Measurements from ENCODE around the gene RASGEF1B.

DNA sequence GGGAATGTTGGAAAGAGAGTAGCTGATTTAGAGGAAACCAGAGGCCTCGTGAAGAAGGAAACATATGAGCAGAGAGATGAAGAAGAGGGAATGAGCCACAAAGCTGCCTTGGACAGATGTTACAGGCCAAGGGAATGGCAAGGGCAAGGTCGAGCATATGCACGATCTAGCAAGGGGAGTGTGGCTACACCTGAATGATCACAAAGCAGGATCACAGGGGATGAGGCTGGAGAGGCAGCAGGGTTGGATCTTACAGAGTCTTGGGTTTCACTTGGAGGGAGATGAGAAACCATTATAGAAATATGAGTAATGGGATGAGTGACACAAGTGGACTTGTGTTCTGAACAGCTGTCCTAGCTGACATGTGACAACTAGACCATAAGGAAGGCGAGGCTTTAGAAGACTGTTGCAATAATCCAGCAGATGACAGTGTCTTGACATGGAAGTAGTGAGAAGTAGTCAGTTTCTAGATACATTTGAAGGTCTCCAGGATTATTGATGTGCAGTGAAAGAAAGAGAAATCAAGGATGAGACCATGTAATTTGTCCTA, 58.7 kb downstream of the RASGEF1B start:
- TF ChIP-seq POLR2A (IDR thresholded peaks at IDR 0.05; ENCODE audit: low read length): no peak
- TF ChIP-seq, protein P1, sequence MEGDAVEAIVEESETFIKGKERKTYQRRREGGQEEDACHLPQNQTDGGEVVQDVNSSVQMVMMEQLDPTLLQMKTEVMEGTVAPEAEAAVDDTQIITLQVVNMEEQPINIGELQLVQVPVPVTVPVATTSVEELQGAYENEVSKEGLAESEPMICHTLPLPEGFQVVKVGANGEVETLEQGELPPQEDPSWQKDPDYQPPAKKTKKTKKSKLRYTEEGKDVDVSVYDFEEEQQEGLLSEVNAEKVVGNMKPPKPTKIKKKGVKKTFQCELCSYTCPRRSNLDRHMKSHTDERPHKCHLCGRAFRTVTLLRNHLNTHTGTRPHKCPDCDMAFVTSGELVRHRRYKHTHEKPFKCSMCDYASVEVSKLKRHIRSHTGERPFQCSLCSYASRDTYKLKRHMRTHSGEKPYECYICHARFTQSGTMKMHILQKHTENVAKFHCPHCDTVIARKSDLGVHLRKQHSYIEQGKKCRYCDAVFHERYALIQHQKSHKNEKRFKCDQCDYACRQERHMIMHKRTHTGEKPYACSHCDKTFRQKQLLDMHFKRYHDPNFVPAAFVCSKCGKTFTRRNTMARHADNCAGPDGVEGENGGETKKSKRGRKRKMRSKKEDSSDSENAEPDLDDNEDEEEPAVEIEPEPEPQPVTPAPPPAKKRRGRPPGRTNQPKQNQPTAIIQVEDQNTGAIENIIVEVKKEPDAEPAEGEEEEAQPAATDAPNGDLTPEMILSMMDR (IDR thresholded peaks at IDR 0.05): no peak
- TF ChIP-seq SREBF2 (IDR thresholded peaks at IDR 0.05): no peak
- TF ChIP-seq MAFK (IDR thresholded peaks at IDR 0.05; ENCODE audit: partially characterized antibody): no peak
- no peak for TF ChIP-seq HOXA7 (CRISPR knock-in tag; IDR thresholded peaks at IDR 0.05)
- TF ChIP-seq, protein P2, sequence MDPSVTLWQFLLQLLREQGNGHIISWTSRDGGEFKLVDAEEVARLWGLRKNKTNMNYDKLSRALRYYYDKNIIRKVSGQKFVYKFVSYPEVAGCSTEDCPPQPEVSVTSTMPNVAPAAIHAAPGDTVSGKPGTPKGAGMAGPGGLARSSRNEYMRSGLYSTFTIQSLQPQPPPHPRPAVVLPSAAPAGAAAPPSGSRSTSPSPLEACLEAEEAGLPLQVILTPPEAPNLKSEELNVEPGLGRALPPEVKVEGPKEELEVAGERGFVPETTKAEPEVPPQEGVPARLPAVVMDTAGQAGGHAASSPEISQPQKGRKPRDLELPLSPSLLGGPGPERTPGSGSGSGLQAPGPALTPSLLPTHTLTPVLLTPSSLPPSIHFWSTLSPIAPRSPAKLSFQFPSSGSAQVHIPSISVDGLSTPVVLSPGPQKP (IDR thresholded peaks at IDR 0.05; ENCODE audit: low read depth, low read length): no peak
- no peak for TF ChIP-seq KDM1A (IDR thresholded peaks at IDR 0.05; ENCODE audit: low read depth)
- TF ChIP-seq, protein P3, sequence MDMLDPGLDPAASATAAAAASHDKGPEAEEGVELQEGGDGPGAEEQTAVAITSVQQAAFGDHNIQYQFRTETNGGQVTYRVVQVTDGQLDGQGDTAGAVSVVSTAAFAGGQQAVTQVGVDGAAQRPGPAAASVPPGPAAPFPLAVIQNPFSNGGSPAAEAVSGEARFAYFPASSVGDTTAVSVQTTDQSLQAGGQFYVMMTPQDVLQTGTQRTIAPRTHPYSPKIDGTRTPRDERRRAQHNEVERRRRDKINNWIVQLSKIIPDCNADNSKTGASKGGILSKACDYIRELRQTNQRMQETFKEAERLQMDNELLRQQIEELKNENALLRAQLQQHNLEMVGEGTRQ (IDR thresholded peaks at IDR 0.05): no peak
- TF ChIP-seq NFE2L2 (conservative IDR thresholded peaks at IDR 0.05; ENCODE audit: low read length): no peak

Measured in A549 (cell line).